SK-N-SH (cell line): ENCODE data around the gene TP53BP1. TPM values are rescaled to one million over a fixed set of nuclear protein-coding genes. Genes with fewer than 3 reads are reported as not detected.

Source experiments
- CTCF ChIA-PET: fragments of 300-600, 350-600 bp; formaldehyde crosslinking; extraction: SDS; loops from one replicate; lab custom pipeline; 2021; lab: Yijun Ruan, JAX
- POLR2A ChIA-PET: fragments of 350-600 bp; sonication (Branson Sonifier 250); formaldehyde crosslinking; extraction: SDS; loops from one replicate; lab custom pipeline; 2020; ENCODE audit warnings: antibody characterized with exemption, inconsistent platforms; lab: Yijun Ruan, JAX
- DNase-seq: peaks from one replicate; pipeline ENCODE4 v3.0.0; 2012
- H2AFZ ChIP-seq: fragments of 200-600 bp; sonication (generic); 2 replicates; pipeline ENCODE4 v1.8.1; 2016; ENCODE audit warnings: antibody characterized with exemption, mild to moderate bottlenecking, low read depth
- H3F3A ChIP-seq: fragments of 200-600 bp; sonication (generic); replicated peaks from 2 replicates; pipeline ENCODE3; 2016; ENCODE audit warnings: antibody characterized with exemption, mild to moderate bottlenecking; ENCODE audit not compliant: insufficient read depth
- H3K27ac ChIP-seq, 2 experiments: fragments of 200-500 bp in 1 of 2; fragments of 200-600 bp in 1 of 2; sonication (Bioruptor generic) in 1 of 2; sonication (generic), shearing (Covaris generic) in 1 of 2; 2 replicates each; pipeline versions ENCODE4 v1.5.1 to v1.6.1; 2014 to 2016; ENCODE audit warnings: low read depth in 2 of 2, inconsistent platforms in 1 of 2, low read length in 1 of 2, mild to moderate bottlenecking in 1 of 2, mixed read lengths in 1 of 2
- H3K27me3 ChIP-seq: fragments of 200-600 bp; sonication (generic), shearing (Covaris generic); 2 replicates; pipeline ENCODE4 v1.6.1; 2016; ENCODE audit warnings: mixed run types; ENCODE audit not compliant: insufficient read depth
- H3K36me3 ChIP-seq, 2 experiments: fragments of 200-500 bp in 1 of 2; fragments of 200-600 bp in 1 of 2; sonication (Bioruptor generic) in 1 of 2; sonication (generic) in 1 of 2; replicated peaks in 1 of 2; 2 replicates each; pipeline versions ENCODE3 to v1.5.1; 2014 to 2016; ENCODE audit warnings: low read length in 1 of 2, mild to moderate bottlenecking in 1 of 2; ENCODE audit not compliant: insufficient read depth in 2 of 2, control insufficient read depth in 1 of 2
- H3K4me1 ChIP-seq, 2 experiments: fragments of 200-500 bp in 1 of 2; fragments of 200-600 bp in 1 of 2; sonication (Bioruptor generic) in 1 of 2; sonication (generic), shearing (Covaris generic) in 1 of 2; 2 replicates each; pipeline versions ENCODE4 v1.5.1 to v1.6.1; 2014 to 2016; ENCODE audit warnings: low read depth in 1 of 2, low read length in 1 of 2, mixed run types in 1 of 2; ENCODE audit not compliant: insufficient read depth in 2 of 2, control insufficient read depth in 1 of 2
- H3K4me2 ChIP-seq: fragments of 200-600 bp; sonication (generic), shearing (Covaris generic); 2 replicates; pipeline ENCODE4 v1.6.1; 2017; ENCODE audit warnings: mixed run types
- H3K4me3 ChIP-seq, 2 experiments: fragments of 200-500 bp in 1 of 2; fragments of 200-600 bp in 1 of 2; sonication (Bioruptor generic) in 1 of 2; sonication (generic), shearing (Covaris generic) in 1 of 2; 2 replicates each; pipeline versions ENCODE4 v1.5.1 to v1.8.1; 2014 to 2016; ENCODE audit warnings: low read depth in 2 of 2, inconsistent platforms in 1 of 2, low read length in 1 of 2, mild to moderate bottlenecking in 1 of 2, mixed read lengths in 1 of 2, moderate library complexity in 1 of 2
- H3K79me2 ChIP-seq: fragments of 200-600 bp; sonication (generic); 2 replicates; pipeline ENCODE4 v1.8.1; 2017; ENCODE audit warnings: mild to moderate bottlenecking; ENCODE audit not compliant: insufficient read depth
- H3K9ac ChIP-seq: fragments of 200-600 bp; sonication (generic); 2 replicates; pipeline ENCODE4 v1.6.1; 2017; ENCODE audit warnings: mixed run types
- H3K9me2 ChIP-seq: fragments of 200-600 bp; sonication (generic); 2 replicates; pipeline ENCODE4 v1.6.1; 2017; ENCODE audit warnings: mixed run types
- H3K9me3 ChIP-seq: fragments of 200-600 bp; sonication (generic); 2 replicates; pipeline ENCODE4 v1.6.1; 2017; ENCODE audit warnings: mixed run types, mild to moderate bottlenecking, moderate library complexity
- H4K20me1 ChIP-seq: fragments of 200-600 bp; sonication (generic); 2 replicates; pipeline ENCODE4 v1.6.1; 2017; ENCODE audit warnings: mild to moderate bottlenecking, mixed run types; ENCODE audit not compliant: insufficient read depth
- CHD2 ChIP-seq: fragments of 150-350 bp; IDR thresholded peaks from 2 replicates; pipeline ENCODE4 v1.6.1; 2018; ENCODE audit warnings: low read length; ENCODE audit not compliant: partially characterized antibody
- ELF1 ChIP-seq: IDR thresholded peaks from 2 replicates; pipeline ENCODE4 v1.4.0; 2012
- EP300 ChIP-seq, 2 experiments: IDR thresholded peaks; 2 replicates each; pipeline versions ENCODE4 v1.4.0 to v1.6.1; 2012; ENCODE audit warnings: borderline replicate concordance in 1 of 2, low read depth in 1 of 2, low read length in 1 of 2
- FOXJ3 ChIP-seq: sonication (generic); formaldehyde crosslinking; IDR thresholded peaks from 2 replicates; pipeline ENCODE4 v1.5.1; 2020; ENCODE audit warnings: mild to moderate bottlenecking, missing genetic modification reagents
- GABPA ChIP-seq: IDR thresholded peaks from 2 replicates; pipeline ENCODE4 v1.4.0; 2012; ENCODE audit warnings: low read depth, mild to moderate bottlenecking
- JUND ChIP-seq: IDR thresholded peaks from 2 replicates; pipeline ENCODE4 v1.4.0; 2012
- NRF1 ChIP-seq: IDR thresholded peaks from 2 replicates; pipeline ENCODE4 v1.6.1; 2012; ENCODE audit warnings: low read depth, mild to moderate bottlenecking, low read length
- RAD21 ChIP-seq: IDR thresholded peaks from 2 replicates; pipeline ENCODE4 v1.6.1; 2012; ENCODE audit warnings: mild to moderate bottlenecking, low read length
- RFX5 ChIP-seq: IDR thresholded peaks from 2 replicates; pipeline ENCODE4 v1.6.1; 2012; ENCODE audit warnings: mild to moderate bottlenecking, improper control_type of control experiment, low read length
- SIN3A ChIP-seq: IDR thresholded peaks from 2 replicates; pipeline ENCODE4 v1.6.1; 2012; ENCODE audit warnings: low read depth, mild to moderate bottlenecking, low read length, moderate library complexity, borderline replicate concordance
- SMC3 ChIP-seq: IDR thresholded peaks from 2 replicates; pipeline ENCODE4 v1.6.1; 2012; ENCODE audit warnings: low read depth, low read length, improper control_type of control experiment
- TAF1 ChIP-seq: IDR thresholded peaks from 2 replicates; pipeline ENCODE4 v1.6.1; 2012; ENCODE audit warnings: low read depth, mild to moderate bottlenecking, low read length, moderate library complexity, borderline replicate concordance
- TEAD4 ChIP-seq: IDR thresholded peaks from 2 replicates; pipeline ENCODE4 v1.4.0; 2012; ENCODE audit warnings: mild to moderate bottlenecking, borderline replicate concordance; ENCODE audit not compliant: insufficient read depth
- WGBS: methylation state at CpG from one replicate; pipeline ENCODE4 v1.1.6; 2017; ENCODE audit warnings: low lambda C conversion rate; 5-methylcytosine and 5-hydroxymethylcytosine counted together
- polyA plus RNA-seq, 3 experiments: library from polyadenylated mRNA; depleted of rRNA; stranded (reverse); fragments of >200 nt; gene quantifications; 2 replicates each; pipeline ENCODE4 v1.2.3, GENCODE V29; 2012
- TF ChIP-seq, protein P1 (sequence below): fragments of 200-600 bp; sonication (generic); IDR thresholded peaks from 2 replicates; pipeline ENCODE4 v1.6.1; 2017; ENCODE audit warnings: antibody characterized with exemption, mild to moderate bottlenecking, moderate library complexity
- TF ChIP-seq, protein P2 (sequence below): IDR thresholded peaks from 2 replicates; pipeline ENCODE4; 2012
- TF ChIP-seq, protein P3 (sequence below): IDR thresholded peaks from 2 replicates; pipeline ENCODE4 v1.4.0; 2012; ENCODE audit warnings: low read depth

The TP53BP1 gene
- polyA plus RNA-seq, 1 of the 3 experiments (the other 2 are of a cell fraction), result 27.1 TPM

DNA sequence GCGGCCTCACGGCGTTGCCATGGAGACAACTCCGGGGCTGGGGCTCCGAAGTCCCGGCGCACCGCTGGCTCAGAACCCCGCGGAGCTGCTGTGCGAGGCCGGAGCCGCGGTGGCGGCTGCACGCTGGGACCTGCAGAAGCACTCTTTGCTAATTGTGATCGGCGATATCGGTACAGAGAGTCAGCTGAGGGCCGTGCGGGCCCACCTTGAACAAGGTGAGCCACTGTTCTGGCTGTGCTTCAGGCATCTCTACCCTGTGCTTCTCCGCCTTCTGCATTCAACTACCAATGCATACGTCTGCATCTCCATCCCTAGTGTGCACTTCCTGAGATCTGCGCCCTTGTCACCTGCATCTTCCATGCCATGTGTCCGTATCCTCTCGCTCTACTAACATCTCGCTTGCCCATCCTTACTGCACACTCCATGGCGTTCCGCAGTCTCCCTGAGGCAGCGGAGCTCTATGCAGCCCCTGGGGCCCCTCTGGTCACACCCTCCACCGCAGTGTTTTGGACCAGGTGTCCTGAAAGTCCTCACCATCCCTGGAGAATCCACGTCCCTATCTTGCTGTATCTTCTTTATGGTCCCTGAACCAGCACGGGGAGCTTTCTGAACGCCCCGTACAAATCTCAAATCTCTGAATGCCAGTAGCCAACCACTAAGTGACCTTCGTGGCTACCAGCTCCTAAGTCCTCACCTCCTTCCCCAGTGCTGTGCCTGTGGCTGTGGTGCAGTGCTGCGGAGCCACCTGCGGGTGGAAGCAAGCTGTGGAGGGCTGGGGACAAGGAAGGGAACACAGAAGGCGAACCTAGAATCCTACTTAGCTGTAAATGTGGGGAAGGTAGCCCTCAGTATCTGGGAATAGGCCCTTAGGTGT is 18.3 kb upstream of the TP53BP1 start:
- H3K79me2 ChIP-seq, result peaks cover 6% of the 10 kb centered on the region; the same call in 1 of the 2 replicates
- H3K27me3 ChIP-seq, result no peaks in the 10 kb centered on the region
- H3K4me2 ChIP-seq, result peak overlapping the region; percentile 86
- H3K36me3 ChIP-seq, result no peaks in the 10 kb centered on the region
- no peaks in the 10 kb centered on the region for H3K9me2 ChIP-seq
- peak; percentile 55 for DNase-seq
- no peaks in the 10 kb centered on the region for H4K20me1 ChIP-seq
- H3K9ac ChIP-seq, result peak overlapping the region; percentile 44; the same call in 1 of the 2 replicates
- peaks cover 11% of the 10 kb centered on the region for H3F3A ChIP-seq
- peak overlapping the region; percentile 85; the same call in 1 of the 2 replicates for H2AFZ ChIP-seq
- peak overlapping the region; percentile 24 to 64; a peak in 3 of 4 replicates for H3K27ac ChIP-seq
- peak overlapping the region; percentile 55 to 75 for H3K4me3 ChIP-seq
- POLR2A ChIA-PET, result interaction anchor here (0.7 to 2.5 kb wide), 9 partner anchors 12 to 276 kb away, joined by 3 to 32 read pairs (median 4); partner anchors contain the start of genes TP53BP1, TUBGCP4 and ZSCAN29
- TF ChIP-seq GABPA (no peak), SMC3 (peak; percentile 56; the same call in 1 of the 2 replicates), CHD2 (no peak), RAD21 (peak; percentile 73), EP300 (IDR thresholded peaks at IDR 0.05; ENCODE audit: borderline replicate concordance in 1 of 2, low read depth in 1 of 2, low read length in 1 of 2) (no peak), FOXJ3 (CRISPR knock-in tag) (0 out of 2 replicates have a peak, but pooled peaks have one; percentile 16)
- TF ChIP-seq, protein P1, sequence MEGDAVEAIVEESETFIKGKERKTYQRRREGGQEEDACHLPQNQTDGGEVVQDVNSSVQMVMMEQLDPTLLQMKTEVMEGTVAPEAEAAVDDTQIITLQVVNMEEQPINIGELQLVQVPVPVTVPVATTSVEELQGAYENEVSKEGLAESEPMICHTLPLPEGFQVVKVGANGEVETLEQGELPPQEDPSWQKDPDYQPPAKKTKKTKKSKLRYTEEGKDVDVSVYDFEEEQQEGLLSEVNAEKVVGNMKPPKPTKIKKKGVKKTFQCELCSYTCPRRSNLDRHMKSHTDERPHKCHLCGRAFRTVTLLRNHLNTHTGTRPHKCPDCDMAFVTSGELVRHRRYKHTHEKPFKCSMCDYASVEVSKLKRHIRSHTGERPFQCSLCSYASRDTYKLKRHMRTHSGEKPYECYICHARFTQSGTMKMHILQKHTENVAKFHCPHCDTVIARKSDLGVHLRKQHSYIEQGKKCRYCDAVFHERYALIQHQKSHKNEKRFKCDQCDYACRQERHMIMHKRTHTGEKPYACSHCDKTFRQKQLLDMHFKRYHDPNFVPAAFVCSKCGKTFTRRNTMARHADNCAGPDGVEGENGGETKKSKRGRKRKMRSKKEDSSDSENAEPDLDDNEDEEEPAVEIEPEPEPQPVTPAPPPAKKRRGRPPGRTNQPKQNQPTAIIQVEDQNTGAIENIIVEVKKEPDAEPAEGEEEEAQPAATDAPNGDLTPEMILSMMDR, result peak; percentile 48
- WGBS, result 14% methylated on average over 28 of the region's 39 CpGs
- CTCF ChIA-PET, result interaction anchor here (0.7 to 4.6 kb wide), 16 partner anchors 10 to 163 kb away, joined by 3 to 35 read pairs (median 4); partner anchors contain the start of gene TP53BP1
- H3K4me1 ChIP-seq, result peaks cover 21 to 29% of the 10 kb centered on the region in 2 experiments
- H3K9me3 ChIP-seq, result no peaks in the 10 kb centered on the region

DNA sequence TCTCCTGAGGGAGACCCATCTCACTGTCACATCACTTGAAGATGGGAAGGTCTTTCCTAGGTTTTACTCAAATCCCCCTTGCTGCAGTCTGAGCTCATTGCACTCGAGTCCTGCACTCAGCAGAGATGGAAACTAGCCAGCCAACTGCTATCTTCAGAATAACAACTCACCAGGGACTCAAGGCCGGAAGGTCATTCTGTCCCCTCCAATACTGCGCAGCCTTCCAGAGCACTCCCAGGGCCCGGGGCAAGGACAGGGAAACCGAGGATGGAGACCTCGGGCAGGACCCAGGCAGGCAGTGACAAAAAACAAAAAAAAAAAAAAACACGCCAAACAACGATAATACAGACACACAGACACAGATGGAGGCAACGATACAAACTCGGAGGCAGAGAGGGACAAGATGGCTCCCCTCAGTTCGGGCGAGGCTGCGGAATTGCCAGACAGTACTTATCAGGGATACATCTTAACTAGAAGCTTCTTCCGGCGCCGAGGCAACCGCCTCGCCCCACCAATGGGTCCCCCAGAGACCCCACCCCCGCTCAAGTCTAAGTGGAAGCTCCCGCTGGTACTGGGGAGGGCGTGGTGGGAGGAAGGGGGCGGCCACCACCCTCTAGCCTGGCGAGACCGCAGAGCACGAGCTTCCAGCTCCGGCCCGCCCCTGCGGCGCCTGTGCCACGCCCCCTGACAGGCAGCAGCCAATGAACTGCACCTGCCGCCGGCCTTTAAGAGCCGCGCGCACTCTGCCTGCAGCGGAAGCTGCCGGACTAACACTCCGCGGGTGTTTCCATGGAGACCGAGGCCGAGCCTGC is 17.4 kb upstream of the TP53BP1 start:
- Histone ChIP-seq H3K79me2 (peaks cover 6% of the 10 kb centered on the region; the same call in 1 of the 2 replicates), H3K36me3 (no peaks in the 10 kb centered on the region), H3K4me3 (peak overlapping the region; percentile 55 to 75), H3K9me2 (no peaks in the 10 kb centered on the region), H2AFZ (peak overlapping the region; percentile 86), H3K9ac (peak overlapping the region; percentile 88), H3K27ac (peak overlapping the region; percentile 95 to 99), H3K9me3 (no peaks in the 10 kb centered on the region), H4K20me1 (no peaks in the 10 kb centered on the region), H3K4me1 (peaks cover 15 to 29% of the 10 kb centered on the region in 2 experiments), H3K4me2 (peak overlapping the region; percentile 86), H3K27me3 (no peaks in the 10 kb centered on the region), H3F3A (peaks cover 11% of the 10 kb centered on the region)
- 2% methylated on average over 21 of the region's 41 CpGs for WGBS
- CTCF ChIA-PET, result interaction anchor here (0.7 to 4.6 kb wide), 9 partner anchors 13 to 82 kb away, joined by 3 to 35 read pairs (median 7); partner anchors contain the start of gene TP53BP1
- POLR2A ChIA-PET, result interaction anchor here (0.7 to 2.5 kb wide), 9 partner anchors 13 to 275 kb away, joined by 3 to 32 read pairs (median 4); partner anchors contain the start of genes TP53BP1, TUBGCP4 and ZSCAN29
- peak; percentile 94 for DNase-seq
- no peak for TF ChIP-seq ELF1
- peak; percentile 71 for TF ChIP-seq NRF1
- TF ChIP-seq JUND, result no peak
- TF ChIP-seq TAF1, result peak; percentile 42; the same call in 1 of the 2 replicates
- TF ChIP-seq RAD21, result peak; percentile 37
- TF ChIP-seq, protein P2, sequence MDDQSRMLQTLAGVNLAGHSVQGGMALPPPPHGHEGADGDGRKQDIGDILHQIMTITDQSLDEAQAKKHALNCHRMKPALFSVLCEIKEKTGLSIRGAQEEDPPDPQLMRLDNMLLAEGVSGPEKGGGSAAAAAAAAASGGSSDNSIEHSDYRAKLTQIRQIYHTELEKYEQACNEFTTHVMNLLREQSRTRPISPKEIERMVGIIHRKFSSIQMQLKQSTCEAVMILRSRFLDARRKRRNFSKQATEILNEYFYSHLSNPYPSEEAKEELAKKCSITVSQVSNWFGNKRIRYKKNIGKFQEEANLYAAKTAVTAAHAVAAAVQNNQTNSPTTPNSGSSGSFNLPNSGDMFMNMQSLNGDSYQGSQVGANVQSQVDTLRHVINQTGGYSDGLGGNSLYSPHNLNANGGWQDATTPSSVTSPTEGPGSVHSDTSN, result no peak; the same call in 1 of the 2 replicates
- TF ChIP-seq, protein P1, result peak; percentile 34
- peak; percentile 80; the same call in 1 of the 2 replicates for TF ChIP-seq SIN3A
- no peak for TF ChIP-seq TEAD4
- TF ChIP-seq CHD2, result peak; percentile 63
- peak; percentile 70; the same call in 1 of the 2 replicates for TF ChIP-seq RFX5
- TF ChIP-seq, protein P3, sequence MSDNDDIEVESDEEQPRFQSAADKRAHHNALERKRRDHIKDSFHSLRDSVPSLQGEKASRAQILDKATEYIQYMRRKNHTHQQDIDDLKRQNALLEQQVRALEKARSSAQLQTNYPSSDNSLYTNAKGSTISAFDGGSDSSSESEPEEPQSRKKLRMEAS, result peak; percentile 69
